NT2/D1 (cell line): ENCODE results near the gene ANAPC2.

Experiments used
- DNase-seq: peaks from one replicate; pipeline ENCODE4 v3.0.0-alpha.2; 2011; ENCODE audit warnings: low read depth, low spot score
- H3K27me3 ChIP-seq: 2 replicates; pipeline ENCODE4 v1.6.0; 2011; ENCODE audit warnings: mild to moderate bottlenecking; ENCODE audit not compliant: insufficient read length, insufficient read depth
- H3K36me3 ChIP-seq: 2 replicates; pipeline ENCODE4 v1.6.1; 2011; ENCODE audit warnings: mild to moderate bottlenecking, low read length, mixed read lengths; ENCODE audit not compliant: insufficient read depth, insufficient read length
- H3K4me1 ChIP-seq: 2 replicates; pipeline ENCODE4 v1.5.1; 2011; ENCODE audit not compliant: insufficient read depth, insufficient read length
- H3K4me3 ChIP-seq: 2 replicates; pipeline ENCODE4 v1.5.1; 2011; ENCODE audit warnings: low read depth; ENCODE audit not compliant: insufficient read length
- H3K9ac ChIP-seq: 2 replicates; pipeline ENCODE4 v1.6.0; 2011; ENCODE audit warnings: low read depth; ENCODE audit not compliant: insufficient read length
- H3K9me3 ChIP-seq: 2 replicates; pipeline ENCODE4 v1.5.1; 2011; ENCODE audit warnings: mild to moderate bottlenecking, low read length; ENCODE audit not compliant: insufficient read depth
- SUZ12 ChIP-seq: IDR thresholded peaks from 2 replicates; pipeline ENCODE4 v1.6.1; 2011; ENCODE audit not compliant: insufficient read length, insufficient read depth; ENCODE audit errors: extremely low read depth
- YY1 ChIP-seq: IDR thresholded peaks from 2 replicates; pipeline ENCODE4 v1.6.1; 2011; ENCODE audit not compliant: insufficient read length, insufficient read depth
- ZNF274 ChIP-seq: IDR thresholded peaks from 2 replicates; pipeline ENCODE4 v1.6.1; 2011; ENCODE audit warnings: mild to moderate bottlenecking, low read depth, low read length

The ANAPC2 gene

DNA sequence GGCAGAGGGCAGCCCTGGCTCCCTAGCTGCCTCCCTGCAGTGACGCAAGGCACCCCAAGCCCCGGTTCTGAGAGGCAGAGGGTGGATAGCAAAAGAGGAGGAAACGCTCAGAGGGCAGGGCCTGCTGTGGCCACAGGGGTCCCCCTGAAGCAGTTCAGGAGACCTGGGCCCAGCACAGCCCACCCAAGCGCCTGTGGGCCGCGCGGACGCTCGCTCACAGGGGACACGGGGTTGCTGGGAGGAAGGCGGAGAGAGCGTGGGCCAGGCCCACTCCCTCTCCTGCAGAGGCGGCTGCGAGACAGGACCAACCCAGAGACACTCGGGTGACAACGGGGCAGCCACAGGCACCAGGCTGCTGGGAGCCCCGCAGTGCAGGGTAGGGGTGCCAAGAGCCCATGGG is 8.6 kb downstream of the ANAPC2 start:
- Histone ChIP-seq H3K4me1 (peaks cover 5% of the 10 kb centered on the region), H3K27me3 (no peaks in the 10 kb centered on the region), H3K9me3 (no peaks in the 10 kb centered on the region), H3K36me3 (peaks cover 76% of the 10 kb centered on the region), H3K9ac (no peak overlapping the region), H3K4me3 (no peak overlapping the region)
- DNase-seq = no peak
- no peak for TF ChIP-seq SUZ12
- no peak for TF ChIP-seq YY1
- TF ChIP-seq ZNF274 = no peak

DNA sequence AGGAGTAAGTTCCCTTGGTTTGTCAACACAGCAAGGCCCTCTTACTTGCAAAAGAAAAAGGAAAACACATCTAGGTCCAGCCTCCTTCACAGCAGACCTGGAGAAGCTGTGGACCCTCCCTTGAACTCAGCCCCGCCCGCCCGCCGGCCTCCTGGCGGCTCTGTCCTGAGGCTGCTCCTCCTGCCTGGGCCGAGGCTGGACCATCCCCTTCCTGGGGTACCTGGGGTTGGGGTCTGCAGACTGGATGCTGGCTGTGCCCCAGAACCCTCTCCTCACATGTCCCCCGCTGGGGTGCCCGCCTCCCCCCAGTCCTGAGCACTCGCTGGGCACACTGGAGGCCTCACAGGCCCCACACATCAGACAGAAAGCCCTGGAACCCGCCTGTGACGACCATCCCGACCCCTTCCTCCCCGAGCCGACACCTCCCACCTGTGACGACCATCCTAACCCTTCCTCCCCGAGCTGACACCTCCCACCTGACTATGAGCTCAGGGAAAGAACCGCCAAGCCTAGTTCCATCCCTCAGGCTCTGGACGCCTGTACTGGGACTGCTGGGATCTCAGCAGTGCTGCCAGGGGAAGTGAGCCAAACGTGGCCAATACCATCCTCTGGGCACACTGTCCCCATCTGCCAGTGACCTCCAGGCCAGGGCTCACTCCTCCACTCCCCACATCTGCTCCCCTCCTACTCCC is 9.3 kb downstream of the ANAPC2 start:
- H3K4me3 ChIP-seq = no peak overlapping the region
- peaks cover 5% of the 10 kb centered on the region for H3K4me1 ChIP-seq
- DNase-seq = no peak
- peaks cover 74% of the 10 kb centered on the region for H3K36me3 ChIP-seq
- no peaks in the 10 kb centered on the region for H3K9me3 ChIP-seq
- TF ChIP-seq YY1 (no peak), ZNF274 (no peak), SUZ12 (no peak)
- no peak overlapping the region for H3K9ac ChIP-seq
- no peaks in the 10 kb centered on the region for H3K27me3 ChIP-seq

DNA sequence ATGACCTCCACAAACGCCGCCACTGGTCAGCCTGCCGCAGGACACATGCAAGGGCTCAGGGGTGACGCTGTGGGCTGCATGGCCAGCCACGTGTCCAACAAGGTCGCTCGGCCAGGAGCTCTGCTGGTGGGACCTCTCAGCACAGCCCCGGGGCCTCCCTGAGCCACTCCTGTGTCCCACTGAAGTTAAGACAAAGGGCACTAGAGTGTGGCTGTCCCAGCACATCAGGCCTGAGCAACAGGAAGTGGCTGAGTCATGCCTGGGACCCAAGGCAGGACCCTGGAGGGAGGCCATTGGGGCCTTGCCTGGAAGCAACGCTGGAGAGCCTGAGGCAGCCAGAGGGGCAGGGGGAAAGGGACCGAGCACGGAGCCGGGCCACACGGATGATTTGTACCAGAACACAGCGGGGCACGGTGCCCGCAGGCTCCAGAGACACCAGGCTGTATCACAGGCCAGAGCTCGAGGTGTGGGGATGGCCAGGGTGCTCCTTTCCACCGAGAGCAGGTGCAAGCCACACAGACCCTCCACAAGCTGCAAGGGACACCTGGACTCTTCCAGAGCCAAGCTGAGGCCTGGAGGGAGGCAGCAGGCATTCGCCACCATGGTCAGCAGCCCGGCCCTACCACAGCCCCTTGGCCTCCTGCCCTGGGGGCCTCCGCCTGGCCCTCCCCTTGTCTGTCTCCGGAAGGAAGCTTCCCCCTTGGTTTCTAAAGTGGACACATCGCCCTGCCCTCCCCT is 10.0 kb downstream of the ANAPC2 start:
- Histone ChIP-seq H3K36me3 (peaks cover 69% of the 10 kb centered on the region), H3K9ac (no peak overlapping the region)
- DNase-seq = no peak

DNA sequence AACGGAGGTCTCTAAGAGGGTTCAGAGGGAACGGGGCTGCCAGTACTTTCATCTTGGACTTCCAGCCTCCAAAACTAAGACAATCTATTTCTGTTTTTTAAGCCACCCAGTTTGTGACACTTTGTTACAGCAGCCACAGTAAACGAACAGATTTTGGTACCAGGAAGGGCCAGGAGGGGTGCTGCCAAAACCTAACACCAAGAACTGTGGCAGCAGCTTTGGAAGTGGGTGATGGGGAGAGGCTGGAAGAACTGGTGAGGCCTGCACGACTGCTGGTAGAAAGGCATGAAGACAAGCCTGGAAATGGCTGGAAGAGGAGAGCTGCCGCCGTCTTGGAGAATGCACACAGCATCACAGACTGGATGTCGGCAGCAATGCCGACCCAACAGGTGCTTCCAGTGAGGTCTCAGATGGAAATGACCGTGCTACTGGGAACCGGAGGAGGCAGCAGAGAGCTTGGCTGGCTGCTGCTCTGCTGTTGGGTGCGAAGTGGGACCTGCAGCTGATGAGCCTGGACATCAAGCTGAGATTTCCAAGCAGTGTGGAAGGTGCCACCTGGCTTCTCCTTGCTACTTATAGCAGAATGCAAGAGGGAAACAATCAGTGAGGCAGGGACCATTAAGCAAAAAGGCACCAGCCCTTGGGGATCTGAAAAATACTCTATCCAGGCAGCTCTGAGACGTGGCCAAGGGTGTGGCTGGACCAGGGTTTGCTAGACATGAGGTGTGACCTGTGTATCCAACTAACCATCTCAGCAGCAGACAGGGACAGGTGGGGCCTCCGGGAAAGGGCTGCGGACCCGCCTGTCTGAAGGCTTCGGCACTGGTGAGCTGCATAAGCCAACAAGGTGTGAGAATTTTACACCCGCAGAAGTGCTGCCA is 11.8 kb downstream of the ANAPC2 start:
- peaks cover 5% of the 10 kb centered on the region for H3K27me3 ChIP-seq
- TF ChIP-seq ZNF274 (no peak), YY1 (no peak), SUZ12 (no peak)
- H3K36me3 ChIP-seq = peaks cover 55% of the 10 kb centered on the region
- no peaks in the 10 kb centered on the region for H3K9me3 ChIP-seq
- H3K9ac ChIP-seq = no peak overlapping the region
- DNase-seq = no peak
- H3K4me1 ChIP-seq = peaks cover 5% of the 10 kb centered on the region
- no peak overlapping the region for H3K4me3 ChIP-seq

More for the DNA sequence above, 10.0 kb downstream of the ANAPC2 start:
- Histone ChIP-seq H3K27me3 (no peaks in the 10 kb centered on the region), H3K4me1 (peaks cover 5% of the 10 kb centered on the region), H3K4me3 (no peak overlapping the region), H3K9me3 (no peaks in the 10 kb centered on the region)
- TF ChIP-seq SUZ12 = no peak
- no peak for TF ChIP-seq YY1
- no peak for TF ChIP-seq ZNF274

DNA sequence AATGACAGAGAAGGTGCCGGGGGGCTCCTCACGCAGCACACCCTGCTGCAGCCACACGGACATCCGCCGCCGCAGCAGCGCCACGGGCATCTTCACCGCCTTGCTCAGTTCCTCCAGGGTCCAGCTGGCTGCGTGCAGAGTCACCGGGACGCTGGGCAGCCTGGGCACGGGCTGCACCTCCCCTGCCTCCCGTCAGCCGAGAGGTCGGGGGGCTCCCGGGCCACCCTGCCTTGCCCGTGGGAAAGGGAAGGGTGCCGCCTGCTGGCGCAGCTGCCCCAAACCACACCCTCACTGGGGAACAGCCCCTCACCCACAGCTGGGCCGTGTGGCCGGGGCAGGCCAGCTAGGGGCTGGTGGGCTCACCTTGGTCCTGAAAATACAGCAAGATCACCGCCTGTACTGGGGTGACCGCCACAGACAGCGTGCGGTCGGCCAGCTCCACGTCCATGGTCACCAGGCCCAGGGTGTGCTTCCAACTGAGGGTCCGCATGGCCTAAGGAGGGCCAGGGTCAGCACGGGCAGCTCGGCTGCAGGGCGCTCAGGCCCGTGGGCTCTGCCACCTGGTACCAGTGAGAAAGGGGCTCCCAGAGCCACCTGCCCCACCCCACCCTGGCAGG is 12.9 kb downstream of the ANAPC2 start:
- H3K36me3 ChIP-seq = peaks cover 44% of the 10 kb centered on the region
- peaks cover 12% of the 10 kb centered on the region for H3K4me1 ChIP-seq
- peaks cover 15% of the 10 kb centered on the region for H3K27me3 ChIP-seq
- no peaks in the 10 kb centered on the region for H3K9me3 ChIP-seq
- no peak overlapping the region for H3K4me3 ChIP-seq
- no peak overlapping the region for H3K9ac ChIP-seq
- DNase-seq = no peak
- TF ChIP-seq YY1 (no peak), ZNF274 (no peak), SUZ12 (no peak)

DNA sequence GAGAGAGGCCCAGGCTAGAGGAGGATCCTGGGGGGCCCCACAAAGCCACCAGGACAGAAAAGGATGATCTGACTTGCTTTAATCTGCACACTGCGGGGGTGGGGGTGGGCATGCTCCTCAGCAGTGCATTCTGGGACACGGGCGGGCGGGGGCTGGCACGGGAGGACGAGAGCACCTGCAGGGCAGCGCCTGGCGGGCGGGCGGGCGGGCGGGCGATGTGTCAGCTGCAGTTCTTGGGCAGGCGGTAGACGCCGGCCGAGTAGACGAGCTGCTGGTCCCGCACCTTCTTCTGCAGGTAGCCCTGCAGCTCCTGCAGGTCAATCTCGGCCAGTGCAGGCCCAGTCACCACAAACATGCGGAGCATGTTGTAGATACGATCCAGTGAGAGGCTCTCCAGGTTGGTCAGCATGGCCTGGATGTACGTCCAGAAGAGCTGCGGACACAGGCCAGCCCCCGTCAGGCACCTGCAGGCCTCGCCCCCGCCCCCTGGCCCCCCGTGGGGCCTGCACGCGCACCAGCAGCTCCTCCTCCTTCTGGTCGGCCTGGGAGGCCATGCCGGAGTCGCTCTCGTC is 13.6 kb downstream of the ANAPC2 start:
- H3K9ac ChIP-seq = no peak overlapping the region
- no peak overlapping the region for H3K4me3 ChIP-seq
- no peaks in the 10 kb centered on the region for H3K9me3 ChIP-seq
- H3K4me1 ChIP-seq = peaks cover 17% of the 10 kb centered on the region
- TF ChIP-seq YY1 = no peak
- no peak for TF ChIP-seq SUZ12
- TF ChIP-seq ZNF274 = no peak
- DNase-seq = no peak
- H3K27me3 ChIP-seq = peaks cover 21% of the 10 kb centered on the region
- H3K36me3 ChIP-seq = peaks cover 37% of the 10 kb centered on the region
